SHP77 (cell line): ENCODE measurements around the gene LSP1.
"Not testable (repeated sequence)": the region's sequence is repeated elsewhere in the genome, so short reads cannot be mapped to it uniquely, and the experiment has no call there.

Source experiments
- DNase-seq, 2 experiments: peaks; one replicate each; lab custom pipeline; 2025; lab: John Stamatoyannopoulos, UW

LSP1 gene

DNA sequence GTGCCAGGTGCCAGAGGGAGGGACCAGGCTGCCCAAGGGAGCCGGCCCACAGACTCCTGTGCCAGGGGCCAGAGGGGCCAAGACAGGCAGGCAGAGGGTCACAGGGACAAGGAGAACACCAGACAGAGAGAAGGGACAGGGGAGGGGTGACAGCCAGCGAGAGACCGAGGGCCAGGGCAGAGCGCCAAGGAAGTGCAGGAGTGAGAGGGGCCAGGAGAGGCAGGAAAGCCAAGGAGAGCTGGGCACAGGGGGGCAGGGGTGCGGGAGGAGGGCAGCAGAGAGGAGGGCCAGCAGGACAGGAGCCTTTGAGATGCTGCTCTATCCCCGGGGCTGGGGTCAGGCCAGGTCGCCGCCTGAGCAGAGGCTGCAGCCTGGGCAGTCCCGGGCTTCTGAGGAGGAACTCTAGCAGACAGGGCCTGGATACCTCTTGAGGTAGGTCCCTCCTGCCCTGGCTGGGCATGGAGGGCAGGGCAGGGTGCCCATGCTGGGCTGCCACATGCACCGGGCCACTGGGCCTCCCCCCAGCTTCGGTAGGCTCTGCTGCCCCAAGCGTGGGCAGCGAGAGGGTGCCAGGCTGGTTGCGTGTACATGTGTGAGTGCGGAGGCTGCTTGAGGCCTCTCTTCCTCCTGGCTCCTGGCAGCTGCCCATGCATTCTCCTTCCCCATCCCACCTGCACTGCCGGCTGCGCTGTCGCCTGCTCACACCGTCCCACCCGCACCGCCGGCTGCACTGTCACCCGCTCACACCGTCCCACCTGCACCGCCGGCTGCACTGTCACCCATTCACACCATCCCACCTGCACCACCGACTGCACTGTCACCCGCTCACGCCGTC lies 12.2 kb downstream of the LSP1 start:
- DNase-seq, result no peak

DNA sequence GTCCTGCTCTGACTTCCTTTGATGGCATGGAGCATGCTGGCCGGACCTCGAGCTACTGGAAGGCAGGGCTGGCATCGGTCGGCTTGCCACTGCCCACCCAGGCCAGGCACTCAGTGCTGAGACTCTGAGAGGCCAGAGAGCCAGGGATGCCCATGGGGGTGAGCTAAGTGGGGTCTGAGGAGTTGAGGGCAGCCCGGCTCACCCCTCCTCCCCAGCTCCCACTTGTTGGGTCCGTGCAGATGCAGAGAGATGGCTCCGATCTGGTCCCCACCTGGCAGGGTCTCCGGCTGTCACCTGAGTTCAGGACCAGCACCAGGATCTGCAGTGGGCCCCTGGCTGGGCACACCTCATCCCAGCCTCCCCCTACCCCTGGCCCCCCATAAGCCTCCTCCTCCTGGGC lies 13.3 kb downstream of the LSP1 start:
- DNase-seq, result no peak

DNA sequence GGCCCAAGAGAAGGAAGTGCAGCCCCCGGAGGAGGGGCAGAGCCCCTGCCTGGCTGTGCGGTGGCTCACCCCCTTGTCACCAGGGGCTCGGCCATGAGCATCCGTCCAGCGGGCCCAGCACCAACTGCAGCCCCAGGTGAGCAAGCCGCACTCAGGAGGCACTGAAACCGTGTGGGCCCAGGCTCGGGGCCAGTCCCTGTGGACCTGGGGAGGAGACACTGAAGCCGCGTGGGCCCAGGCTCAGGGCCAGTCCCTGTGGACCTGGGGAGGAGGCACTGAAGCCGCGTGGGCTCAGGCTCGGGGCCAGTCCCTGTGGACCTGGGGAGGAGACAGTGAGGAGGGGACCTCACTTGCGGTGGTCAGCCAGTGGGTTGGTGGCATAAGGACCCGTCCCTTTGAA lies 13.9 kb downstream of the LSP1 start:
- DNase-seq, result no peak

DNA sequence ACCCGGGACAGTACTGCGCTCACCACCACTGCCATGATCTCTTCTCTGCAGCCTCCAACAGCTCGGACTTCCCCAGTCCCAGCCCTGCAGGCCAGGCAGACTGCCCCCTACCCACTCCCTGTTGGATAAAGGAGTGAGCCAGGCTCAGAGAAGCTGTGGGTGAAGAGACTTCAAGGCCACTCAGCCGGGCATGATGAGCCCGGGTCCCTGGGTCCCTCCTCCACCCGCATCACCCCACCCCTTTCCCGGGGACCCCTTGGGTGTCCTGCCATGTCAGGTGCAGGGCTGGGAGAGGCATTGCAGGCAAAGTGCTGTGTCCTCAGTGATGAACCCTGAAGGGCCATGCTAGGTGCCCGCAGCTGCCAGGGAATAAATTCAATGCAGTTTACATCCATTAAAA lies 14.5 kb downstream of the LSP1 start:
- no peak for DNase-seq

DNA sequence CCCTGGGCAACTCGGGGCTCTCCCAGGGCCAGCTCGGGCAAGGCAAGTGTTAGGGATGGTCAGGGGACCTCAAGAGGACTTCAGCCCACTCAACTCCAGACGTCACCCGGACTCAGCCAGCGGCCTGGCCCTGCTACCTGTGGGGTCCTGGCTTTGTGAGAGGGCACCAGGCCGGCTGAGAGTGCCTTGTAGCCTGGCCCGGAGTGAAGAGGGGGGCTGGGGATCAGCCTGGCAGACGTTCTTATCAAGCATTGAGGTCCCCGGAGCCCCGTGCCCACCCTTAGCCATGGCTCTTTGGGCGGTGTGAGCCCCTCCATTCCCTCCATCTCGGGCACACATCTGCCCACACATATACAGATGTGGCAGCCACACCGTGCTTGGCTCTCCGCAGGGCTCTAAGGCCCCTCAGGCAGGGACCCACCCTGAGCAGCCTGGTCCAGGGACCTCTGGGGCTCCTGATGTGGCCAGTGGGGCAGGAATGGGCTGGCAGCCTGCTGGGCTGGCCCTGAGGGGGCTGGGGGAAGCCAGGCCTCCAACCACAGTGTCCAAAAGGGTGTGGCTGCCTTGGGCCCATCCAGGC lies 15.3 kb downstream of the LSP1 start:
- no peak for DNase-seq

DNA sequence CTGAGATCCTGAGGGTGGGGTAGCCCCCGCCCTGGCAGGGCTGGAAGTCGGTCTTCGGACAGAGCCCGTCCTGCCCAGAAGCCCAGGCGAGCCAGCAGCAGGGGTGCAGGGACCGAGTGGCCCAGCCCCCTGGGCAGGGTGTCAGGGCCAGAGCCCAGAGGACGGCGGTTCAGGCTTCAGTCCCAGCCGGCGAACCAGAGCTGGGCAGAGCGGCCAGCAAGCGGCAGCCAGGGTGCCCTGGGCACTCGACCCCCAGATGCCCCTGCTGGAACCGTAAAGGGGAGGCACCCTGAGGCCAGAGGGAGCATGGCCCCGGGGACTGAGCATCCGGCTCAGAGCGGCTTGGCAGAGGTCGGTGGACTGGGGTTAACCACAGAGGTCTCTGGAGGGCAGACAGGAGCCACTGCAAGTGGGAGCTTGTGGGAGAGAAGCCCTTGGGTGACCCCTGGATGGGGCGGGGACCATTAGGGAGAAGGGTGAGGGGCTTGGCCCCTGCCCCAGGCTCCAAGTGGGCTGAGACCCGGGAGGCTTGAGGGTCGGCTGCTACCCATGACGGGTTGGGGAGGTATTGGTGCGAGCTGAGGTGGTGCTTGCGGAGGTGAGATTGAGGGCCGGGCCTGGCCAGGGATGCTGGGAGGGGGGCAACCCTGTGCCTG lies 15.9 kb downstream of the LSP1 start:
- DNase-seq, result no peak

DNA sequence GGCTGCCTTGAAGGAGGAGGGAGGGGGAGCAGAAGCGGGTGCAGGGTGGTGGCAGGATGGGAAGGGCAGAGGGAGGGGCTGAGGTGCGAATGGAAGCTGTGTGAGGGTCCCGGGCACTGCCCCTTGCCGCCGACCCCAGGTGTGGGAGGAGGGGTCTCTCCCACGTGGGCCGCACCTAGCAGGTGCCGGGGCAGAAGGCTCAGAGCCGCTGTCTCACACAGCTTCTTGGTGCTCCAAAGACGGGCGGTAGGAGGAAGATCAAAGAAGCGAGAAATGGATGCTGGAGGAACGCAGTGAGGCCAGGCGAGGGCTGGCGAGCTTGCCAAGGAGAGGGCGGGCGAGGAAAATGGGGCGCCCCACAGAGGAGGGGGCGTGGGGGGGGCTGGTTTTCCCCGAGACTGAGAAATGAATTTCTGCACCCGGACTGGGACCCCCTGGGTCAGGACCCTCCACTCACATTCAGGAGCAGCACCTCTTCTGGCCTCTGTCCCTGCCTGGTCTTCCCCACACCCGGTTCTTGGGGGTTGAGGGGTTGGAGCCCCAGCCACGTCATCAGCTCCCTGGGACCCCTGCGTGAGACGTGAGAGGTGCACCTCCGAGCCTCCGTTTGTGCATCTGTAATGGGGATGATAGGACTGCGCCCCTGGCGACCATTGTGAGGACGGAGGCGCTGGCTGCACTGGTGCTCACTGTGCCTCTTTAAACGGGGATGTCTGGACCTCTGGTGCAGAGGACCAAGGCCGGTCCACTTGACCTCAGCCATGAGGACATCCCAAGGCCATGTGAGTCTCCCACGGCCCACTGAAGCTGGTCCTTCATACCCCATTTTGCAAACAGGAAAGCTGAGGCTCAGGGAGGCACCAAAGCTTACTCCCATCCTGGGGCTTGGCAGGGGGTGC lies 16.8 kb downstream of the LSP1 start:
- no peak for DNase-seq

DNA sequence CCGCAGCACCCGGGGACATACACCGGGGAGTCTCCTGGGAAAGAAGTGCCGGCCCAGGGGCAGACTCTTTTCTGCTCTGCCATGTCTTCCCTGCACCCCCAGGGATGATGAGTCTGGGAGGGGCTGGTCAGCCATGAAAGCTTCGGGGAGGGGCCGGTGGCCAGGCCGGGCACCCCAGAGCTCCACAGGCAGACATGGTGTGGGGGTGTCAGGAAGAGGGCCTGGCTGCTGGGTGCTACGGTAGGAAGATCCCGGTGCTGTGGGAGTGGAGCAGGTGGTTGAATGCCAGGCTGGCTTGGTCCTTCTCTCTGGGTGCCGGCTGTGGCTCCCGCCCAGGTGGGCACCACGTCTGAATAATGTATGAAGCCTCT lies 17.4 kb downstream of the LSP1 start:
- DNase-seq, result no peak

DNA sequence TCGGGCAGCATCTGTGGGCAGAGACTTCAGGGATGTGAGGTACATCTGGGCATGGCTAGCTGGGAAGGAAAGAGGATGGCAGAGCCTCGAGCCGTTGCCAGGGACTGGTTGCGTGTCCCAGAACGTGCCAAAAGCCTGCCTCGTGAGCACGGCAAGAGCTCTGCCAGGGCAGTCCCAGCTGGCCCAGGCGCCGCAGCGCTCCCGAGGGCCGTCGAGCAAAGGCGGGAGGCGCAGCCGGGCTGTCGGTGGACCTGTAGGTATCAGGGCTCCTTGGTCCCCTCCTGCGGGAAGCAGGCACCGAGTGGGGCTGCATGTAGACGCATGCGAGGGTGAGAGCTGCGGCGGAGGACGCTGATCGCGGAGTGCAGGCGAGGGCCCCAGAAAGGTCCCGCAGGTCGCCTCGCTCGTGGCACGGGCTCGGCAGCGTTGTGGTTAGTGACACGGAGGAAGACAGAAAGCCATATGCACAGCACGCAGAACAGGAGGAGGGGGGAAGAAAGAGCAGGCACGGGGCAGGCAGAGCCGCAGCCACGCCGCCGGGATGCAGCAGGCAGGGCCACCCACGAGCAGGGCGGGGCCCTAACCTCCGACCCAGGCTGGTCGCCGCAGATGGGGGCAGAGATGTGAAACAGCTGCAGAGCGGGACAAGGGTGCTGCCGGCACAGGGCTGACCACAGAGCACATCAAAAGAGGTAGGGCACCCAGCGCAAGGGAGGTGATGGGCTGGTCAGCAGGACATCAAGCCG lies 18.0 kb downstream of the LSP1 start:
- no peak for DNase-seq

DNA sequence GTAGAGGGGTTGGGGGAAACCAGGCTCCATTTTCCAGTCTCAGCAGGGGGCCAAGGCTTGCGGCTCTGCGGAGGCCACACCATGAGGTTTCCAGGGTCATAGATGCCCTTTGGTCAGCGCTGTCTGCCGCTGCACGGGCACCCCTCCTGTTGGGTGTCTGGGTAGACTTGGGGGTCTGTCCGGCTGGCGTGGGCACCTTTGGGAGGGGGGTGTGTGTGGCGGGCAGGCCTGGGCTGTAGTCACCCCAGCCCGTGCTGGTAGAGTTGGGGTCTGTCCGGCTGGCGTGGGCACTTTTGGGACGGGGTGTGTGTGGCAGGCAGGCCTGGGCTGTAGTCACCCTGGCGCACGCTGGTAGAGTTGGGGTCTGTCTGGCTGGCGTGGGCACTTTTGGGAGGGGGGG lies 18.6 kb downstream of the LSP1 start:
- no peak for DNase-seq

DNA sequence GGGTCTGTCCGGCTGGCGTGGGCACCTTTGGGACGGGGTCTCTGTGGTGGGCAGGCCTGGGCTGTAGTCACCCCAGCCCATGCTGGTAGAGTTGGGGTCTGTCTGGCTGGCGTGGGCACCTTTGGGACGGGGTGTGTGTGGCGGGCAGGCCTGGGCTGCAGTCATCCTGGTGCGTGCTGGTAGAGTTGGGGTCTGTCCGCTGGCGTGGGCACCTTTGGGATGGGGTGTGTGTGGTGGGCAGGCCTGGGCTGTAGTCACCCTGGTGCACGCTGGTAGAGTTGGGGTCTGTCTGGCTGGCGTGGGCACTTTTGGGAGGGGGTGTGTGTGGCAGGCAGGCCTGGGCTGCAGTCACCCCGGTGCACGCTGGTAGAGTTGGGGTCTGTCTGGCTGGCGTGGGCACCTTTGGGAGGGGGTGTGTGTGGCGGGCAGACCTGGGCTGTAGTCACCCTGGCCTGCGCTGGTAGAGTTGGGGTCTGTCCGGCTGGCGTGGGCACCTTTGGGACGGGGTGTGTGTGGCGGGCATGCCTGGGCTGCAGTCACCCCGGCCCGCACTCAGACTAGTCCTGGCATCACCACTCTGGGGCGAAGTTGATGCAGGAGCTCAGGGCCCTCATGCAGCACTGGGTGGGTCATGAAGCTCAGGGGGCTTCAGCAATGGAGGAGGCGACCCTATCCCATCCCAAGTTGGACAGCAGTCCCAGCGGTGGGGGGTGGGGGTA lies 19.5 kb downstream of the LSP1 start:
- no peak for DNase-seq

DNA sequence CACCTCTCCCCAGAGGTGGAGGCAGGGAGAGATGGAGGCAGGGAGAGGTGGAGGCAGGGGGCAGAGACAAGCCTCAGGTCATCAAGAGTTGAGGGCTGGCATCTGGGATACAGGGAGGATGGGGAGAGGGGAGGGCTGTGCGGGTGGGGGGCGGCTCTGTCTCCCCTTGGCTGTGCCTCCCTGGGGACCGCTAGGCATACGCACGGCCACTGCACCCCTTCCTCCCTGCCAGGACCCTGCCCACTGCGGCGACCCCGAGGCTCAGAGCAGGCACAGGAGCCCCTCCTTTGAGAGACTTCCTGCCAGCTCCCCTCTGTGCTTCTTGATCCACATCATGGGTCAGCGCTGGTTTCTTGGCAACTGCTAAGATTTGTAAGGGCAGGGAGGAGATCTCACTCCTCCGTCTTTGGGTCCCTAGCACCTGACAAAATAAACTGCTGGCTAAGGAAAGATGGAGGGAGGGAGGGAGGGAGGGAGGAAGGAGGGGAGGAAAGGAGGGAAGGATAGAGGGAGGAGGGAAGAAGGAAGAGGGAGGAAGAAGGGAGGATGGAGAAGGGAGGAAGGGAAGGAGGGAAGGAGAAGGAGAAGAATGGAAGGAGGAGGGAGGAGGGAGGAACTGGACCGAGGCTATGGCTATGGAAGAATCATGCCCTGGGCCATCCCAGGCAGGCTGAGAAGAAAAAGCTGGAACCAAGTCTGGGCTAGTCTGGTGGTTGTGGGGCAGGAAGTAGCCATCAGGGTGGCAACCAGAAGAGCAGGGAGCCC lies 20.3 kb downstream of the LSP1 start:
- DNase-seq, result no peak

DNA sequence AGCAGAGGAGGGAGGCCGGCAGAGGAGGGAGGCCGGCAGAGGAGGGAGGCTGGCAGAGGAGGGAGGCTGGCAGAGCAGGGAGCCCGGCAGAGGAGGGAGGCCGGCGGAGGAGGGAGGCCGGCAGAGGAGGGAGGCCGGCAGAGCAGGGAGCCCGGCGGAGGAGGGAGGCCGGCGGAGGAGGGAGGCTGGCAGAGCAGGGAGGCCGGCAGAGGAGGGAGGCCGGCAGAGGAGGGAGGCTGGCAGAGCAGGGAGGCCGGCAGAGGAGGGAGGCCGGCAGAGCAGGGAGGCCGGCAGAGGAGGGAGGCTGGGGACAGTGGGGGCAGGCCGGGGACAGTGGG lies 20.9 kb downstream of the LSP1 start:
- not testable (repeated sequence) for DNase-seq

DNA sequence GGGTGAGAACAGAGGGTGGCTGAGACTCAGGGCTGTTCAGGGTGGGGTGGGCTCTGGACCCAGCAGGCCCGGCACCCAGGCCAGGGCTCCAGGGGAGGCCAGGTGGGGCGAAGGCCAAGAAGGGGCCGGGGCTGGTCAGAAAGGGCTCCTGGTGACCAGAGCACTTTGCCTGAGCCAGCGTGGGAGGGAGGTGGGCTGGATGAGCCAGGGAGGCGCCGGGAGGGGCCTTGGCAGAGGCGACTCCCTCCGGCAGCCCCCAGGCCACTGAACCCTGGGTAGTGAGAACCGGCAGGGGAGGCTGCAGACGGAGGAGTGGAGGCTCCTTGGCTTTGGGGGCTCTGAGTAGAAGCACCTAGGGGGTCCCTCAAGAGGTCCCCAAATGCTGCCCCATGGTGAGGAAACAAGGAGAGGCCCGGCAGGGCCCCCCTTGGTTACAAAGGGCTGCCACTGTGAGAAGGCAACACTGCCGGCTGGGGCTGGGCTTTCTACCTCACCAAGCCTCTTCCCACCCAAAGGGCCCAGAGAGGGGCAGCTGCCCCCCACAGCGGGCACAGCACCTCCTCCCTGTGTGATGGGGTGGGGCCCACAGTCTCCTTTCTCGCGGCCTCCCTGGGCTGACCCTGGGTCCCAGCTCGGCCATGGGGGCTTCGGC lies 21.7 kb downstream of the LSP1 start:
- not testable (repeated sequence) for DNase-seq

DNA sequence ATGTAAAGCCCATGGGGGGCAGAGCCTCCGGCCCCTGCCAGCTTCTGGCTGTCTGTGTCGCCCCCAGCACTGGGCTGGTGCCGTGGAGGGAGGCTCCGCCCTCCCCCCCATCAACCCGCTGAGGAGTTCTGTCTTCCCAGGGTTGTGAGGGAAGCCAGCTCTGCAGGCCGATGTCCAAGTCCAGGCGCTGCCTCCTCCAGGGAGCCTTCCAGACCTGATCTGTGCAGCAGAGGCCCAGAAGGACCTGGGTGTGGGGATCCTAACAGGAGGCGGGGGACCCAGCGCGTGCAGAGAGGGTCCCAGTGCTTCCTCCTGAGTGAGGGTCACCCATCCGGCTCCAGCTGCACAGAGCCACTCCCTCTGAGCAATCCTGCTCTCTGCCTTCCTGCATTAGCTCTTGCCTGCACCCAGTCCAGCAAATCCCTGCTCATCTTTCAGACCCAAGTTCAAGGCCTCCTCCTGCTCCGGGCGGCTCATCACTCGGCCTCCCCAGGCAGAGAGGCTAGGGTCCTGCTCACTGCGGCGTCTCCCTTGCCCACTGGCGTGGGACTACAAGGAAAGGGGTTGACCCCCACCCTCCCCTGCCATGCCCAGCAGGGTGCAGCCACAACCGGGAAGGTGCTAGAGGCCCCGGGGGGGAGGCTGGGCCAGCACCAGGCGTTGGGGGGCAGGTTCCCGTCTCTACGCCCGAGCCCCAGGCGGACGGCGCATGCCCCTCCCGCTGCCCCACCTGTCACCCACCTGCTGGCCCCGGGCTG lies 22.4 kb downstream of the LSP1 start:
- DNase-seq, result no peak

DNA sequence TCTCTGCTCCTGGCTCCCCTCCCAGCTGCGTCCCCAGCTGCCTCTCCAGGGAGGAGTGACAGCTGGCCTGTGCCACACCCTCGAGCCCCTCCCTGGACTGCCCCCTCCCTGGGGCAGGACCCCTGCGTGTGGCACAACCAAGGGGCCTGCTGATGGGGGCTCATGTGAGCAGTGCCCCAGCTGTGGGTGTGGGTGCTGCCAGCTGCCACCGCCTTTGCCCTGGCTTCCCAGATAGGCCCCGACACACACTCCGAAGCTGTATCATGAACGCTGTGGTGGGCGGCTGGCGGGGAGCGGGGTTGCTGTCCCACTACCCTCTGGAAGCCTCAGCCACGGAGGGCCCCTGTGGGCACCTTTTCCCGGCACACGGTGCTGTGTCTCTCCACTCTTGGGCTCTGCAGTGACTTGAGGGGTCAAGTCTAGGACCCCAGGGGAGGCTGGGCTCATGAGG lies 23.0 kb downstream of the LSP1 start:
- not testable (repeated sequence) for DNase-seq

DNA sequence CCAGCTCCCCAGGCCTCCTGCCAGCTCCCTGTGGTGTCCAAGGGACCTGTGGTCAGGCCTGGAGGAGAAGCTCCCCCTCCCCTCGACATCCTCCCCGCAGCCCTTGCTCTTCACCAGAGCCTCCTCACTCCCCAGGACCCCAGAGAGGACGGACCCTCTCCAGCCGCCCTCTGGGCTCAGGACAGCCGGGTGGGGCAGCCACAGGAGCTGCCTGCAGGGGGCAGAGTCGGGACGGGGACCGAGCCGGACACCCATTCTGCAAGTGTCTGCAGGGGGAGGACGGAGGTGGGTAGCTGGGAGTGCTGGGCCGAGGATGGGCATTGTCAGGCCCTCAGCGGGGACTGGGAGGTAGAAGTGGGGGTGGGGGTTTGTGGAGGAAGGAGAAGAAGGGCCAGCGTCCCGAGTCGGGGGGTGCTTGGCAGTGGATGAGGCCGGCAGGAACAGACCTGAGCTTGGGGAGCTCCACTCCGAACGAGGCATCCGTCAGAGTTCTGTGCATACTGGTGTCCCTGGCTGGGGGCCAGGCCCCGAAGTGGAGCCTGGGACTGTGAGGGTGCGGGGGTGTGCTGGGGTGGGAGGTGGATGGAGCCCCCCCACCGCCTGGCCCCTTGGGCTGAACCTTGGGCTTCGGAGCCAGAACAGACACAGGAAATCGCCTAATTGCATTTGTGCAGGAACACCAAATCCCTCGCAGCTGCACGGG lies 23.6 kb downstream of the LSP1 start:
- no peak for DNase-seq
